K562 (cell line): ENCODE measurements around the gene BTBD10. TPM values are rescaled to one million over a fixed set of nuclear protein-coding genes. Genes with fewer than 3 reads are reported as not detected.

ENCODE experiments used
- ATAC-seq: fragments of 200-7000 bp; cut with Tn5 transposase; 3 replicates; pipeline ENCODE4 v1.9.1; 2020; ENCODE audit warnings: moderate library complexity
- BruUV-seq: library from RNA; stranded (reverse); fragments of 400-500 nt; replicated peaks from 2 replicates; lab custom pipeline; 2021; lab: Mats Ljungman, UMichigan
- CTCF ChIA-PET: fragments of 300-600 bp; formaldehyde crosslinking; extraction: SDS; loops from one replicate; lab custom pipeline; 2021; ENCODE audit warnings: low intra/inter-chr PET ratio; lab: Yijun Ruan, JAX
- POLR2A ChIA-PET: fragments of 300-600, 350-650 bp; sonication (Branson Sonifier 250); formaldehyde crosslinking; extraction: SDS; loops from one replicate; lab custom pipeline; 2021; ENCODE audit warnings: antibody characterized with exemption, inconsistent platforms; lab: Yijun Ruan, JAX
- DNase-seq, 4 experiments: peaks; one replicate each; pipeline versions ENCODE4 v3.0.0 to v3.0.0-alpha.2; 2011 to 2018; ENCODE audit warnings: low spot score in 3 of 4, mixed read lengths in 3 of 4; ENCODE audit errors: extremely low read depth in 1 of 4
- FAIRE-seq: peaks from 2 replicates; lab custom pipeline; 2011; peaks lifted over from hg19 to GRCh38; lab: Jason Lieb, UNC
- H2AFZ ChIP-seq: 2 replicates; pipeline ENCODE4 v1.6.0; 2011; ENCODE audit warnings: low read depth, low read length, control low read depth, inconsistent platforms
- H3K27ac ChIP-seq: fragments of 200-600 bp; 3 replicates; pipeline ENCODE4 v1.8.0; 2011; ENCODE audit warnings: low read depth, mild to moderate bottlenecking, control low read depth, inconsistent platforms, low read length, moderate library complexity, mixed read lengths; ENCODE audit errors: extremely low read depth
- H3K27me3 ChIP-seq, 2 experiments: fragments of 300-600 bp in 1 of 2; 2 replicates in 1 of 2; 3 replicates in 1 of 2; pipeline versions ENCODE4 v1.6.0 to v1.8.0; 2011; ENCODE audit warnings: inconsistent platforms in 2 of 2, low read length in 2 of 2, mild to moderate bottlenecking in 1 of 2, mixed read lengths in 1 of 2, moderate library complexity in 1 of 2; ENCODE audit not compliant: control insufficient read depth in 2 of 2, insufficient read depth in 2 of 2
- H3K36me3 ChIP-seq: fragments of 300-600 bp; 3 replicates; pipeline ENCODE4 v1.8.0; 2011; ENCODE audit warnings: mild to moderate bottlenecking, low read length, inconsistent platforms; ENCODE audit not compliant: control insufficient read depth, insufficient read depth
- H3K4me1 ChIP-seq, 2 experiments: fragments of 200-600 bp in 1 of 2; replicated peaks in 1 of 2; 2 replicates in 1 of 2; 3 replicates in 1 of 2; pipeline versions ENCODE4 v1.5.1 to v1.8.0; 2011; ENCODE audit warnings: inconsistent platforms in 2 of 2, low read length in 2 of 2, mild to moderate bottlenecking in 1 of 2, mixed read lengths in 1 of 2, moderate library complexity in 1 of 2; ENCODE audit not compliant: control insufficient read depth in 2 of 2, insufficient read depth in 2 of 2
- H3K4me2 ChIP-seq: 2 replicates; pipeline ENCODE4 v1.6.1; 2011; ENCODE audit warnings: low read length, control low read depth, inconsistent platforms, mixed read lengths; ENCODE audit not compliant: insufficient read depth
- H3K4me3 ChIP-seq: fragments of 200-600 bp; sonication (generic), shearing (Covaris generic); 2 replicates; pipeline ENCODE4 v1.5.1; 2016; ENCODE audit warnings: control low read depth, inconsistent platforms
- H3K79me2 ChIP-seq: fragments of 200-600 bp; 3 replicates; pipeline ENCODE4 v1.8.0; 2011; ENCODE audit warnings: low read length, inconsistent platforms; ENCODE audit not compliant: control insufficient read depth, insufficient read depth
- H3K9ac ChIP-seq, 2 experiments: 2 replicates each; pipeline versions ENCODE4 v1.6.0 to v1.6.1; 2011; ENCODE audit warnings: low read depth in 2 of 2, low read length in 2 of 2, control low read depth in 1 of 2, inconsistent platforms in 1 of 2, mild to moderate bottlenecking in 1 of 2, mixed read lengths in 1 of 2; ENCODE audit not compliant: insufficient read depth in 1 of 2
- H3K9me1 ChIP-seq: one replicate; pipeline ENCODE4 v1.6.0; 2011; ENCODE audit warnings: inconsistent platforms, mild to moderate bottlenecking, low read length, moderate library complexity; ENCODE audit not compliant: control insufficient read depth, insufficient read depth
- H3K9me3 ChIP-seq: replicated peaks from 2 replicates; pipeline ENCODE4 v1.5.1; 2011; ENCODE audit warnings: low read depth, low read length, inconsistent platforms; ENCODE audit not compliant: control insufficient read depth, insufficient read depth
- H4K20me1 ChIP-seq: replicated peaks from 2 replicates; pipeline ENCODE4 v1.6.1; 2011; ENCODE audit warnings: low read length, inconsistent platforms, mixed read lengths; ENCODE audit not compliant: control insufficient read depth, insufficient read depth
- BMI1 ChIP-seq: fragments of 150-350 bp; IDR thresholded peaks from 2 replicates; pipeline ENCODE4 v1.6.1; 2014; ENCODE audit warnings: low read length
- EP400 ChIP-seq: fragments of 450-650 bp; IDR thresholded peaks from 2 replicates; pipeline ENCODE4 v1.6.1; 2017; ENCODE audit warnings: antibody characterized with exemption, mild to moderate bottlenecking, moderate library complexity
- FOS ChIP-seq: IDR thresholded peaks from 3 replicates; pipeline ENCODE4 v1.6.1; 2011; ENCODE audit not compliant: insufficient read length; ENCODE audit errors: extremely low read depth
- HCFC1 ChIP-seq: IDR thresholded peaks from 2 replicates; pipeline ENCODE4 v1.6.1; 2012; ENCODE audit warnings: low read depth, low read length, improper control_type of control experiment
- HOMEZ ChIP-seq: fragments of 250-450 bp; sonication (Bioruptor Pico); IDR thresholded peaks from 2 replicates; pipeline ENCODE4 v1.4.0; 2020; ENCODE audit warnings: mild to moderate bottlenecking, moderate library complexity
- PTBP1 ChIP-seq: fragments of 200-400 bp; formaldehyde crosslinking; IDR thresholded peaks from 2 replicates; pipeline ENCODE4 v1.6.1; 2017; ENCODE audit warnings: low read depth, low read length
- TFAM ChIP-seq: fragments of 250-450 bp; sonication (Bioruptor Pico); conservative IDR thresholded peaks from 2 replicates; pipeline ENCODE4 v1.5.0; 2021; ENCODE audit warnings: mild to moderate bottlenecking, moderate library complexity
- ZKSCAN1 ChIP-seq: fragments of 150-350 bp; IDR thresholded peaks from 2 replicates; pipeline ENCODE4 v1.6.1; 2016; ENCODE audit warnings: low read depth, low read length
- ZNF165 ChIP-seq: fragments of 250-450 bp; sonication (Bioruptor Pico); IDR thresholded peaks from 2 replicates; pipeline ENCODE4 v1.4.0; 2020; ENCODE audit warnings: borderline replicate concordance
- ZNF316 ChIP-seq: fragments of 450-650 bp; IDR thresholded peaks from 2 replicates; pipeline ENCODE4 v1.6.1; 2016
- ZNF79 ChIP-seq: fragments of 250-450 bp; sonication (Bioruptor Pico); IDR thresholded peaks from 2 replicates; pipeline ENCODE4 v1.4.0; 2020; ENCODE audit warnings: low read depth, mild to moderate bottlenecking, moderate library complexity
- WGBS: fragments of 100-300 bp; shearing (Covaris generic); methylation state at CpG from one replicate; pipeline ENCODE4 v1.1.6; 2016; ENCODE audit warnings: low coverage, mixed read lengths; ENCODE audit not compliant: insufficient coverage; ENCODE audit errors: missing lambda C conversion rate; 5-methylcytosine and 5-hydroxymethylcytosine counted together
- in situ Hi-C: fragments of 300-500 bp; cut with MboI; formaldehyde crosslinking; loops from 4 replicates; pipeline ENCODE4 v1.15.0; 2018; ENCODE audit warnings: inconsistent platforms, mixed read lengths
- intact Hi-C: fragments of 100-400 bp; cut with micrococcal nuclease; formaldehyde crosslinking; loops from 2 replicates; pipeline ENCODE4 v1.14.2; 2022
- polyA plus RNA-seq, 8 experiments: library from polyadenylated mRNA; depleted of rRNA in 4 of 8; stranded (reverse) in 5 of 8; unstranded in 3 of 8; fragments of >200 nt; fragmentation: Nextera tagmentation in 2 of 8; fragmentation: Illumina TruSeq in 1 of 8; extraction: Ambion mirVana in 2 of 8; extraction: Trizol in 1 of 8; gene quantifications; 2 replicates each; pipeline versions ENCODE4 v1.2.1 to v1.2.3, GENCODE V29; 2011 to 2014; ENCODE audit warnings: inconsistent platforms in 1 of 8, missing spikeins in 1 of 8
- total RNA-seq, 7 experiments: library from RNA; depleted of rRNA in 6 of 7; stranded (reverse); fragments of >200 nt in 6 of 7; fragmentation: Illumina TruSeq in 2 of 7; extraction: Trizol in 2 of 7; gene quantifications; 2 replicates each; pipeline versions ENCODE4 v1.2.1 to v1.2.3, GENCODE V29; 2011 to 2021; ENCODE audit warnings: low replicate concordance in 1 of 7
- TF ChIP-seq, protein P1 (sequence below): fragments of 250-450 bp; sonication (Bioruptor Pico); IDR thresholded peaks from 2 replicates; pipeline ENCODE4 v1.8.0; 2022; ENCODE audit warnings: inconsistent platforms
- TF ChIP-seq, protein P2 (sequence below): fragments of 250-450 bp; sonication (Bioruptor Pico); IDR thresholded peaks from 2 replicates; pipeline ENCODE4 v1.5.0; 2021
- TF ChIP-seq, protein P3 (sequence below), 2 experiments: fragments of 450-650 bp; IDR thresholded peaks; 2 replicates each; pipeline ENCODE4 v1.6.1; 2016

BTBD10 gene
- total and polyA plus RNA-seq, 9 of the 15 experiments (the other 6 are each of a cell fraction or from before 2014, with no cell fraction given) = 11.6 to 22.8 (median 16.3) TPM

- FAIRE-seq (no peak), DNase-seq (no peak), ATAC-seq (no peak)
- H3K4me3 ChIP-seq = no peak overlapping the region
- H3K27ac ChIP-seq = no peak overlapping the region
- in situ Hi-C loops = no loop called here
- H3K27me3 ChIP-seq = no peaks in the 10 kb centered on the region
- 75% methylated on average over 2 of the region's 2 CpGs for WGBS
- H4K20me1 ChIP-seq = no peaks in the 10 kb centered on the region
- no peaks in the 10 kb centered on the region for H3K4me1 ChIP-seq
- no peaks in the 10 kb centered on the region for H3K9me1 ChIP-seq
- H3K4me2 ChIP-seq = no peak overlapping the region
- no peak overlapping the region for H2AFZ ChIP-seq
- H3K9me3 ChIP-seq = no peaks in the 10 kb centered on the region
- no TSS peak for BruUV-seq
- intact Hi-C loops = no loop called here
- POLR2A ChIA-PET = no interaction called here
- TF ChIP-seq HCFC1 (no peak), BMI1 (no peak), ZKSCAN1 (no peak), ZNF165 (CRISPR knock-in tag) (no peak), EP400 (no peak), PTBP1 (no peak), FOS (no peak), ZNF79 (CRISPR knock-in tag) (no peak), ZNF316 (no peak), HOMEZ (no peak), TFAM (no peak)
- TF ChIP-seq, protein P1, sequence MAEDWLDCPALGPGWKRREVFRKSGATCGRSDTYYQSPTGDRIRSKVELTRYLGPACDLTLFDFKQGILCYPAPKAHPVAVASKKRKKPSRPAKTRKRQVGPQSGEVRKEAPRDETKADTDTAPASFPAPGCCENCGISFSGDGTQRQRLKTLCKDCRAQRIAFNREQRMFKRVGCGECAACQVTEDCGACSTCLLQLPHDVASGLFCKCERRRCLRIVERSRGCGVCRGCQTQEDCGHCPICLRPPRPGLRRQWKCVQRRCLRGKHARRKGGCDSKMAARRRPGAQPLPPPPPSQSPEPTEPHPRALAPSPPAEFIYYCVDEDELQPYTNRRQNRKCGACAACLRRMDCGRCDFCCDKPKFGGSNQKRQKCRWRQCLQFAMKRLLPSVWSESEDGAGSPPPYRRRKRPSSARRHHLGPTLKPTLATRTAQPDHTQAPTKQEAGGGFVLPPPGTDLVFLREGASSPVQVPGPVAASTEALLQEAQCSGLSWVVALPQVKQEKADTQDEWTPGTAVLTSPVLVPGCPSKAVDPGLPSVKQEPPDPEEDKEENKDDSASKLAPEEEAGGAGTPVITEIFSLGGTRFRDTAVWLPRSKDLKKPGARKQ = no peak
- TF ChIP-seq, protein P2, sequence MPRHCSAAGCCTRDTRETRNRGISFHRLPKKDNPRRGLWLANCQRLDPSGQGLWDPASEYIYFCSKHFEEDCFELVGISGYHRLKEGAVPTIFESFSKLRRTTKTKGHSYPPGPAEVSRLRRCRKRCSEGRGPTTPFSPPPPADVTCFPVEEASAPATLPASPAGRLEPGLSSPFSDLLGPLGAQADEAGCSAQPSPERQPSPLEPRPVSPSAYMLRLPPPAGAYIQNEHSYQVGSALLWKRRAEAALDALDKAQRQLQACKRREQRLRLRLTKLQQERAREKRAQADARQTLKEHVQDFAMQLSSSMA (CRISPR knock-in tag) = no peak
- TF ChIP-seq, protein P3, sequence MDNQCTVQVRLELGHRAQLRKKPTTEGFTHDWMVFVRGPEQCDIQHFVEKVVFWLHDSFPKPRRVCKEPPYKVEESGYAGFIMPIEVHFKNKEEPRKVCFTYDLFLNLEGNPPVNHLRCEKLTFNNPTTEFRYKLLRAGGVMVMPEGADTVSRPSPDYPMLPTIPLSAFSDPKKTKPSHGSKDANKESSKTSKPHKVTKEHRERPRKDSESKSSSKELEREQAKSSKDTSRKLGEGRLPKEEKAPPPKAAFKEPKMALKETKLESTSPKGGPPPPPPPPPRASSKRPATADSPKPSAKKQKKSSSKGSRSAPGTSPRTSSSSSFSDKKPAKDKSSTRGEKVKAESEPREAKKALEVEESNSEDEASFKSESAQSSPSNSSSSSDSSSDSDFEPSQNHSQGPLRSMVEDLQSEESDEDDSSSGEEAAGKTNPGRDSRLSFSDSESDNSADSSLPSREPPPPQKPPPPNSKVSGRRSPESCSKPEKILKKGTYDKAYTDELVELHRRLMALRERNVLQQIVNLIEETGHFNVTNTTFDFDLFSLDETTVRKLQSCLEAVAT (IDR thresholded peaks at IDR 0.05) = no peak
- TF ChIP-seq, all 486 proteins: peak for 0
- H3K9ac ChIP-seq = no peak overlapping the region
- H3K36me3 ChIP-seq = no peaks in the 10 kb centered on the region
- H3K79me2 ChIP-seq = peaks cover 3% of the 10 kb centered on the region; the same call in 1 of the 3 replicates
- CTCF ChIA-PET = no interaction called here
Measured at GRCh38 chr11:13445588-13445987, 17.4 kb downstream of the BTBD10 start.
